ENCODE measurements around the gene GHRL.
"Not testable (repeated sequence)": the region's sequence is repeated elsewhere in the genome, so short reads cannot be mapped to it uniquely, and the experiment has no call there.

The GHRL gene

GRCh38 chr3:10272977-10273376 lies 19.8 kb downstream of the GHRL start:
- Histone ChIP-seq H3K79me1 (ENCODE audit: low read depth, low read length) (peaks cover 9% of the 10 kb centered on the region), H3K9ac (ENCODE audit: low read depth, low read length, poor library complexity) (no peak overlapping the region), H3K18ac (ENCODE audit: low read length) (no peak overlapping the region), H2BK12ac (ENCODE audit: low read length) (no peak overlapping the region), H3K27me3 (ENCODE audit: control insufficient read depth in 3 of 3, insufficient read depth in 3 of 3, low read depth in 1 of 3, low read length in 3 of 3) (no peaks in the 10 kb centered on the region), H3K4me1 (ENCODE audit: control insufficient read depth in 2 of 2, insufficient read depth in 1 of 2, low read depth in 1 of 2, low read length in 2 of 2) (peaks cover 0 to 9% of the 10 kb centered on the region in 2 donors), H3K4ac (ENCODE audit: low read length) (no peak overlapping the region), H2BK120ac (ENCODE audit: low read depth, low read length) (no peak overlapping the region), H3K9me3 (replicated peaks in 1 of 2; ENCODE audit: control insufficient read depth in 2 of 2, insufficient read depth in 1 of 2, low read depth in 1 of 2, low read length in 2 of 2) (no peaks in the 10 kb centered on the region), H3K14ac (ENCODE audit: low read length) (no peak overlapping the region), H3K4me2 (ENCODE audit: insufficient read depth, low read length, poor library complexity, severe bottlenecking) (no peak overlapping the region), H4K91ac (ENCODE audit: low read depth, low read length, poor library complexity) (no peak overlapping the region), H4K8ac (ENCODE audit: low read depth, low read length) (no peak overlapping the region), H3K4me3 (ENCODE audit: low read length in 2 of 2) (no peak overlapping the region), H3K23ac (ENCODE audit: low read depth, low read length, poor library complexity) (no peak overlapping the region), H2BK15ac (ENCODE audit: low read length) (no peak overlapping the region), H3K27ac (replicated peaks; ENCODE audit: low read length) (no peak overlapping the region), H2BK5ac (ENCODE audit: low read length) (no peak overlapping the region), H3K36me3 (replicated peaks in 1 of 2; ENCODE audit: control insufficient read depth in 2 of 2, insufficient read depth in 2 of 2, low read length in 2 of 2) (peaks cover 23 to 75% of the 10 kb centered on the region in 2 donors), H2AFZ (ENCODE audit: low read length) (no peak overlapping the region), H2AK5ac (ENCODE audit: low read depth, low read length) (no peak overlapping the region)
- DNase-seq (ENCODE audit: low spot score) = no peak
- WGBS, 2 donors (ENCODE audit: extremely low coverage in 2 of 2, insufficient read length in 2 of 2, insufficient replicate concordance in 1 of 2) = no CpG with 5 or more reads among the region's 2 CpGs

GRCh38 chr3:10272476-10272875 lies 20.3 kb downstream of the GHRL start:
- not testable (repeated sequence) for H2BK5ac ChIP-seq (ENCODE audit: low read length); DNase-seq (ENCODE audit: low spot score); H3K9me3 ChIP-seq (replicated peaks in 1 of 2; ENCODE audit: control insufficient read depth in 2 of 2, insufficient read depth in 1 of 2, low read depth in 1 of 2, low read length in 2 of 2); H4K8ac ChIP-seq (ENCODE audit: low read depth, low read length); H3K9ac ChIP-seq (ENCODE audit: low read depth, low read length, poor library complexity); H3K79me1 ChIP-seq (ENCODE audit: low read depth, low read length); H2BK120ac ChIP-seq (ENCODE audit: low read depth, low read length); H3K27me3 ChIP-seq (ENCODE audit: control insufficient read depth in 3 of 3, insufficient read depth in 3 of 3, low read depth in 1 of 3, low read length in 3 of 3); H2AK5ac ChIP-seq (ENCODE audit: low read depth, low read length); H3K4me3 ChIP-seq (ENCODE audit: low read length in 2 of 2); H3K4ac ChIP-seq (ENCODE audit: low read length); H3K23ac ChIP-seq (ENCODE audit: low read depth, low read length, poor library complexity); H4K91ac ChIP-seq (ENCODE audit: low read depth, low read length, poor library complexity); H3K4me2 ChIP-seq (ENCODE audit: insufficient read depth, low read length, poor library complexity, severe bottlenecking); H2BK15ac ChIP-seq (ENCODE audit: low read length); H2BK12ac ChIP-seq (ENCODE audit: low read length); H3K27ac ChIP-seq (replicated peaks; ENCODE audit: low read length); H3K18ac ChIP-seq (ENCODE audit: low read length); H2AFZ ChIP-seq (ENCODE audit: low read length); H3K14ac ChIP-seq (ENCODE audit: low read length); H3K4me1 ChIP-seq (ENCODE audit: control insufficient read depth in 2 of 2, insufficient read depth in 1 of 2, low read depth in 1 of 2, low read length in 2 of 2)
- peaks cover 18 to 75% of the 10 kb centered on the region in 2 donors for H3K36me3 ChIP-seq (replicated peaks in 1 of 2; ENCODE audit: control insufficient read depth in 2 of 2, insufficient read depth in 2 of 2, low read length in 2 of 2)
- WGBS, 2 donors (ENCODE audit: extremely low coverage in 2 of 2, insufficient read length in 2 of 2, insufficient replicate concordance in 1 of 2) = no CpG with 5 or more reads among the region's 11 CpGs

DNA sequence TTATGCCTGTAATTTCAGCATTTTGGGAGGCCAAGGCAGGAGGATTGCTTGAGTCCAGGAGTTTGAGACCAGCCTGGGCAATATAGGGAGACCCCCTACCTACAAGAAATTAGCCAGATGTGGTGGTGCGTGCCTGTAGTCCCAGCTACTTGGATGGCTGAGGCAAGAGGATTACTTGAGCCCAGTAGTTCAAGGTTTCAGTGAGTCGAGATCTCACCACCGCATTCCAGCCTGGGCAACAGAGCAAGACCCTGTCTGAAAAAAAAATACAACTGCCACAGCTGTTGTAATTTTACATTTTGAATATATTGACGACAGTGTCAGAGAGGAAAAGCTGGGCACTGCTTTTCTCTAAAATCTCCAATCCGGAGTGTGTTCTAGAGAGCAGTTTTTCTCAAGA lies 23.3 kb downstream of the GHRL start:
- Histone ChIP-seq H3K27ac (replicated peaks; ENCODE audit: low read length) (no peak overlapping the region), H3K4me3 (ENCODE audit: low read length in 2 of 2) (no peak overlapping the region), H3K27me3 (ENCODE audit: control insufficient read depth in 3 of 3, insufficient read depth in 3 of 3, low read depth in 1 of 3, low read length in 3 of 3) (no peaks in the 10 kb centered on the region), H3K36me3 (replicated peaks in 1 of 2; ENCODE audit: control insufficient read depth in 2 of 2, insufficient read depth in 2 of 2, low read length in 2 of 2) (peaks cover 13 to 79% of the 10 kb centered on the region in 2 donors), H2BK15ac (ENCODE audit: low read length) (no peak overlapping the region), H3K79me1 (ENCODE audit: low read depth, low read length) (peaks cover 3% of the 10 kb centered on the region), H2AFZ (ENCODE audit: low read length) (no peak overlapping the region), H2BK120ac (ENCODE audit: low read depth, low read length) (no peak overlapping the region), H2BK12ac (ENCODE audit: low read length) (no peak overlapping the region), H3K9me3 (replicated peaks in 1 of 2; ENCODE audit: control insufficient read depth in 2 of 2, insufficient read depth in 1 of 2, low read depth in 1 of 2, low read length in 2 of 2) (no peaks in the 10 kb centered on the region), H3K23ac (ENCODE audit: low read depth, low read length, poor library complexity) (no peak overlapping the region), H2BK5ac (ENCODE audit: low read length) (no peak overlapping the region), H4K91ac (ENCODE audit: low read depth, low read length, poor library complexity) (no peak overlapping the region), H3K4me1 (ENCODE audit: control insufficient read depth in 2 of 2, insufficient read depth in 1 of 2, low read depth in 1 of 2, low read length in 2 of 2) (peaks cover 0 to 6% of the 10 kb centered on the region in 2 donors), H3K18ac (ENCODE audit: low read length) (no peak overlapping the region), H3K4me2 (ENCODE audit: insufficient read depth, low read length, poor library complexity, severe bottlenecking) (no peak overlapping the region), H4K8ac (ENCODE audit: low read depth, low read length) (no peak overlapping the region), H3K4ac (ENCODE audit: low read length) (no peak overlapping the region), H2AK5ac (ENCODE audit: low read depth, low read length) (no peak overlapping the region), H3K9ac (ENCODE audit: low read depth, low read length, poor library complexity) (no peak overlapping the region), H3K14ac (ENCODE audit: low read length) (no peak overlapping the region)
- DNase-seq (ENCODE audit: low spot score) = no peak
- no CpG with 5 or more reads among the region's 5 CpGs for WGBS, 2 donors (ENCODE audit: extremely low coverage in 2 of 2, insufficient read length in 2 of 2, insufficient replicate concordance in 1 of 2)

- no peak overlapping the region for H3K27ac ChIP-seq (replicated peaks; ENCODE audit: low read length)
- no peak overlapping the region for H2AFZ ChIP-seq (ENCODE audit: low read length)
- no peaks in the 10 kb centered on the region for H3K9me3 ChIP-seq (replicated peaks in 1 of 2; ENCODE audit: control insufficient read depth in 2 of 2, insufficient read depth in 1 of 2, low read depth in 1 of 2, low read length in 2 of 2)
- no peak overlapping the region for H3K14ac ChIP-seq (ENCODE audit: low read length)
- no peak overlapping the region for H3K23ac ChIP-seq (ENCODE audit: low read depth, low read length, poor library complexity)
- H4K8ac ChIP-seq (ENCODE audit: low read depth, low read length) = no peak overlapping the region
- no peak overlapping the region for H2BK5ac ChIP-seq (ENCODE audit: low read length)
- H3K4me2 ChIP-seq (ENCODE audit: insufficient read depth, low read length, poor library complexity, severe bottlenecking) = no peak overlapping the region
- H4K91ac ChIP-seq (ENCODE audit: low read depth, low read length, poor library complexity) = no peak overlapping the region
- H2BK15ac ChIP-seq (ENCODE audit: low read length) = no peak overlapping the region
- H3K4me1 ChIP-seq (ENCODE audit: control insufficient read depth in 2 of 2, insufficient read depth in 1 of 2, low read depth in 1 of 2, low read length in 2 of 2) = peaks cover 2 to 4% of the 10 kb centered on the region in 2 donors
- H3K27me3 ChIP-seq (ENCODE audit: control insufficient read depth in 3 of 3, insufficient read depth in 3 of 3, low read depth in 1 of 3, low read length in 3 of 3) = no peaks in the 10 kb centered on the region
- no peak for DNase-seq (ENCODE audit: low spot score)
- H3K18ac ChIP-seq (ENCODE audit: low read length) = no peak overlapping the region
- peaks cover 3% of the 10 kb centered on the region for H3K79me1 ChIP-seq (ENCODE audit: low read depth, low read length)
- H2AK5ac ChIP-seq (ENCODE audit: low read depth, low read length) = no peak overlapping the region
- peaks cover 13 to 84% of the 10 kb centered on the region in 2 donors for H3K36me3 ChIP-seq (replicated peaks in 1 of 2; ENCODE audit: control insufficient read depth in 2 of 2, insufficient read depth in 2 of 2, low read length in 2 of 2)
- no peak overlapping the region for H3K4ac ChIP-seq (ENCODE audit: low read length)
- no peak overlapping the region for H3K9ac ChIP-seq (ENCODE audit: low read depth, low read length, poor library complexity)
- no CpG with 5 or more reads among the region's 5 CpGs for WGBS, 2 donors (ENCODE audit: extremely low coverage in 2 of 2, insufficient read length in 2 of 2, insufficient replicate concordance in 1 of 2)
- H2BK120ac ChIP-seq (ENCODE audit: low read depth, low read length) = no peak overlapping the region
- H3K4me3 ChIP-seq (ENCODE audit: low read length in 2 of 2) = no peak overlapping the region
- no peak overlapping the region for H2BK12ac ChIP-seq (ENCODE audit: low read length)
Observed at GRCh38 chr3:10268930-10269329, 23.8 kb downstream of the GHRL start.

All from neuronal stem cell (in vitro differentiated cells).